SK-N-SH (cell line): ENCODE measurements around the gene KRT23. TPM values are rescaled to one million over a fixed set of nuclear protein-coding genes. Genes with fewer than 3 reads are reported as not detected.

Experiments
- CTCF ChIA-PET: fragments of 300-600, 350-600 bp; formaldehyde crosslinking; extraction: SDS; loops from one replicate; lab custom pipeline; 2021; lab: Yijun Ruan, JAX
- POLR2A ChIA-PET: fragments of 350-600 bp; sonication (Branson Sonifier 250); formaldehyde crosslinking; extraction: SDS; loops from one replicate; lab custom pipeline; 2020; ENCODE audit warnings: antibody characterized with exemption, inconsistent platforms; lab: Yijun Ruan, JAX
- DNase-seq: peaks from one replicate; pipeline ENCODE4 v3.0.0; 2012
- H2AFZ ChIP-seq: fragments of 200-600 bp; sonication (generic); 2 replicates; pipeline ENCODE4 v1.8.1; 2016; ENCODE audit warnings: antibody characterized with exemption, mild to moderate bottlenecking, low read depth
- H3F3A ChIP-seq: fragments of 200-600 bp; sonication (generic); replicated peaks from 2 replicates; pipeline ENCODE3; 2016; ENCODE audit warnings: antibody characterized with exemption, mild to moderate bottlenecking; ENCODE audit not compliant: insufficient read depth
- H3K27ac ChIP-seq, 2 experiments: fragments of 200-500 bp in 1 of 2; fragments of 200-600 bp in 1 of 2; sonication (Bioruptor generic) in 1 of 2; sonication (generic), shearing (Covaris generic) in 1 of 2; 2 replicates each; pipeline versions ENCODE4 v1.5.1 to v1.6.1; 2014 to 2016; ENCODE audit warnings: low read depth in 2 of 2, inconsistent platforms in 1 of 2, low read length in 1 of 2, mild to moderate bottlenecking in 1 of 2, mixed read lengths in 1 of 2
- H3K27me3 ChIP-seq: fragments of 200-600 bp; sonication (generic), shearing (Covaris generic); 2 replicates; pipeline ENCODE4 v1.6.1; 2016; ENCODE audit warnings: mixed run types; ENCODE audit not compliant: insufficient read depth
- H3K36me3 ChIP-seq, 2 experiments: fragments of 200-500 bp in 1 of 2; fragments of 200-600 bp in 1 of 2; sonication (Bioruptor generic) in 1 of 2; sonication (generic) in 1 of 2; replicated peaks in 1 of 2; 2 replicates each; pipeline versions ENCODE3 to v1.5.1; 2014 to 2016; ENCODE audit warnings: low read length in 1 of 2, mild to moderate bottlenecking in 1 of 2; ENCODE audit not compliant: insufficient read depth in 2 of 2, control insufficient read depth in 1 of 2
- H3K4me1 ChIP-seq, 2 experiments: fragments of 200-500 bp in 1 of 2; fragments of 200-600 bp in 1 of 2; sonication (Bioruptor generic) in 1 of 2; sonication (generic), shearing (Covaris generic) in 1 of 2; 2 replicates each; pipeline versions ENCODE4 v1.5.1 to v1.6.1; 2014 to 2016; ENCODE audit warnings: low read depth in 1 of 2, low read length in 1 of 2, mixed run types in 1 of 2; ENCODE audit not compliant: insufficient read depth in 2 of 2, control insufficient read depth in 1 of 2
- H3K4me2 ChIP-seq: fragments of 200-600 bp; sonication (generic), shearing (Covaris generic); 2 replicates; pipeline ENCODE4 v1.6.1; 2017; ENCODE audit warnings: mixed run types
- H3K4me3 ChIP-seq, 2 experiments: fragments of 200-500 bp in 1 of 2; fragments of 200-600 bp in 1 of 2; sonication (Bioruptor generic) in 1 of 2; sonication (generic), shearing (Covaris generic) in 1 of 2; 2 replicates each; pipeline versions ENCODE4 v1.5.1 to v1.8.1; 2014 to 2016; ENCODE audit warnings: low read depth in 2 of 2, inconsistent platforms in 1 of 2, low read length in 1 of 2, mild to moderate bottlenecking in 1 of 2, mixed read lengths in 1 of 2, moderate library complexity in 1 of 2
- H3K79me2 ChIP-seq: fragments of 200-600 bp; sonication (generic); 2 replicates; pipeline ENCODE4 v1.8.1; 2017; ENCODE audit warnings: mild to moderate bottlenecking; ENCODE audit not compliant: insufficient read depth
- H3K9ac ChIP-seq: fragments of 200-600 bp; sonication (generic); 2 replicates; pipeline ENCODE4 v1.6.1; 2017; ENCODE audit warnings: mixed run types
- H3K9me2 ChIP-seq: fragments of 200-600 bp; sonication (generic); 2 replicates; pipeline ENCODE4 v1.6.1; 2017; ENCODE audit warnings: mixed run types
- H3K9me3 ChIP-seq: fragments of 200-600 bp; sonication (generic); 2 replicates; pipeline ENCODE4 v1.6.1; 2017; ENCODE audit warnings: mixed run types, mild to moderate bottlenecking, moderate library complexity
- H4K20me1 ChIP-seq: fragments of 200-600 bp; sonication (generic); 2 replicates; pipeline ENCODE4 v1.6.1; 2017; ENCODE audit warnings: mild to moderate bottlenecking, mixed run types; ENCODE audit not compliant: insufficient read depth
- CTCF ChIP-seq: fragments of 200-600 bp; sonication (generic); IDR thresholded peaks from 2 replicates; pipeline ENCODE4 v1.6.1; 2017; ENCODE audit warnings: antibody characterized with exemption, mild to moderate bottlenecking, moderate library complexity
- EP300 ChIP-seq, 2 experiments: IDR thresholded peaks; 2 replicates each; pipeline versions ENCODE4 v1.4.0 to v1.6.1; 2012; ENCODE audit warnings: borderline replicate concordance in 1 of 2, low read depth in 1 of 2, low read length in 1 of 2
- EZH2phosphoT487 ChIP-seq: fragments of 200-600 bp; sonication (generic); IDR thresholded peaks from 2 replicates; pipeline ENCODE4 v1.6.1; 2017; ENCODE audit warnings: low read depth, mixed run types, mild to moderate bottlenecking, antibody characterized with exemption, moderate library complexity, borderline replicate concordance
- FOXJ3 ChIP-seq: sonication (generic); formaldehyde crosslinking; IDR thresholded peaks from 2 replicates; pipeline ENCODE4 v1.5.1; 2020; ENCODE audit warnings: mild to moderate bottlenecking, missing genetic modification reagents
- GATA2 ChIP-seq: sonication (generic); formaldehyde crosslinking; IDR thresholded peaks from 2 replicates; pipeline ENCODE4 v1.5.0; 2020; ENCODE audit warnings: mild to moderate bottlenecking, missing genetic modification reagents
- IRF3 ChIP-seq: fragments of 150-350 bp; IDR thresholded peaks from 2 replicates; pipeline ENCODE4 v1.6.1; 2016; ENCODE audit warnings: mild to moderate bottlenecking, low read depth, low read length
- JUND ChIP-seq: IDR thresholded peaks from 2 replicates; pipeline ENCODE4 v1.4.0; 2012
- MAX ChIP-seq: IDR thresholded peaks from 2 replicates; pipeline ENCODE4 v1.4.0; 2012; ENCODE audit warnings: low read depth
- MEF2A ChIP-seq: IDR thresholded peaks from 2 replicates; pipeline ENCODE4 v1.4.0; 2012; ENCODE audit warnings: low read depth, borderline replicate concordance
- NFIC ChIP-seq: IDR thresholded peaks from 2 replicates; pipeline ENCODE4 v1.4.0; 2012; ENCODE audit warnings: borderline replicate concordance
- NRF1 ChIP-seq: IDR thresholded peaks from 2 replicates; pipeline ENCODE4 v1.6.1; 2012; ENCODE audit warnings: low read depth, mild to moderate bottlenecking, low read length
- PBX3 ChIP-seq: IDR thresholded peaks from 2 replicates; pipeline ENCODE4; 2012
- POLR2AphosphoS5 ChIP-seq: IDR thresholded peaks from 2 replicates; pipeline ENCODE4 v1.6.1; 2012; ENCODE audit warnings: low read depth, low read length
- RAD21 ChIP-seq: IDR thresholded peaks from 2 replicates; pipeline ENCODE4 v1.6.1; 2012; ENCODE audit warnings: mild to moderate bottlenecking, low read length
- RCOR1 ChIP-seq: fragments of 150-350 bp; IDR thresholded peaks from 2 replicates; pipeline ENCODE4 v1.6.1; 2017; ENCODE audit warnings: antibody characterized with exemption, low read length
- SIN3A ChIP-seq: IDR thresholded peaks from 2 replicates; pipeline ENCODE4 v1.6.1; 2012; ENCODE audit warnings: low read depth, mild to moderate bottlenecking, low read length, moderate library complexity, borderline replicate concordance
- SMC3 ChIP-seq: IDR thresholded peaks from 2 replicates; pipeline ENCODE4 v1.6.1; 2012; ENCODE audit warnings: low read depth, low read length, improper control_type of control experiment
- TAF1 ChIP-seq: IDR thresholded peaks from 2 replicates; pipeline ENCODE4 v1.6.1; 2012; ENCODE audit warnings: low read depth, mild to moderate bottlenecking, low read length, moderate library complexity, borderline replicate concordance
- TEAD4 ChIP-seq: IDR thresholded peaks from 2 replicates; pipeline ENCODE4 v1.4.0; 2012; ENCODE audit warnings: mild to moderate bottlenecking, borderline replicate concordance; ENCODE audit not compliant: insufficient read depth
- WGBS: methylation state at CpG from one replicate; pipeline ENCODE4 v1.1.6; 2017; ENCODE audit warnings: low lambda C conversion rate; 5-methylcytosine and 5-hydroxymethylcytosine counted together
- polyA plus RNA-seq, 3 experiments: library from polyadenylated mRNA; depleted of rRNA; stranded (reverse); fragments of >200 nt; gene quantifications; 2 replicates each; pipeline ENCODE4 v1.2.3, GENCODE V29; 2012
- TF ChIP-seq, protein P1 (sequence below): IDR thresholded peaks from 2 replicates; pipeline ENCODE4 v1.4.0; 2012; ENCODE audit warnings: low read depth, borderline replicate concordance

Gene KRT23
- polyA plus RNA-seq, 1 of the 3 experiments (the other 2 are of a cell fraction) = not detected

GRCh38 chr17:40942553-40942952, 5.1 kb upstream of the KRT23 start (continued):
- TF ChIP-seq NFIC (no peak), PBX3 (no peak), GATA2 (CRISPR knock-in tag) (no peak), TEAD4 (no peak), EP300 (IDR thresholded peaks at IDR 0.05; ENCODE audit: borderline replicate concordance in 1 of 2, low read depth in 1 of 2, low read length in 1 of 2) (no peak), FOXJ3 (no peak), EZH2phosphoT487 (no peak)

GRCh38 chr17:40940266-40940665, 2.8 kb upstream of the KRT23 start:
- peaks cover 68% of the 10 kb centered on the region for H3K27me3 ChIP-seq
- ChIA-PET CTCF (interaction anchor here (1.3 to 1.4 kb wide), 2 partner anchors 24 to 608 kb away, joined by 3 to 4 read pairs; no protein-coding TSS in a partner anchor), POLR2A (no interaction called here)
- no peaks in the 10 kb centered on the region for H3K4me1 ChIP-seq
- no peak overlapping the region for H3K4me2 ChIP-seq
- WGBS = 39% methylated on average over 6 of the region's 6 CpGs
- no peaks in the 10 kb centered on the region for H3K9me2 ChIP-seq
- H3K9ac ChIP-seq = no peak overlapping the region
- H3K9me3 ChIP-seq = no peaks in the 10 kb centered on the region
- H3K79me2 ChIP-seq = no peaks in the 10 kb centered on the region
- no peak overlapping the region for H3K27ac ChIP-seq
- no peak for DNase-seq
- no peaks in the 10 kb centered on the region for H3F3A ChIP-seq
- H3K36me3 ChIP-seq = no peaks in the 10 kb centered on the region
- H3K4me3 ChIP-seq = no peak overlapping the region
- TF ChIP-seq TEAD4 = no peak
- TF ChIP-seq SMC3 = no peak
- TF ChIP-seq, protein P1, sequence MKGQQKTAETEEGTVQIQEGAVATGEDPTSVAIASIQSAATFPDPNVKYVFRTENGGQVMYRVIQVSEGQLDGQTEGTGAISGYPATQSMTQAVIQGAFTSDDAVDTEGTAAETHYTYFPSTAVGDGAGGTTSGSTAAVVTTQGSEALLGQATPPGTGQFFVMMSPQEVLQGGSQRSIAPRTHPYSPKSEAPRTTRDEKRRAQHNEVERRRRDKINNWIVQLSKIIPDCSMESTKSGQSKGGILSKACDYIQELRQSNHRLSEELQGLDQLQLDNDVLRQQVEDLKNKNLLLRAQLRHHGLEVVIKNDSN = no peak
- TF ChIP-seq MEF2A = no peak
- TF ChIP-seq RCOR1 = no peak
- TF ChIP-seq RAD21 = no peak
- no peak overlapping the region for H2AFZ ChIP-seq
- no peaks in the 10 kb centered on the region for H4K20me1 ChIP-seq

- Histone ChIP-seq H3K9ac (no peak overlapping the region), H3K4me3 (no peak overlapping the region), H3K27me3 (peaks cover 70% of the 10 kb centered on the region), H3K4me2 (no peak overlapping the region), H3K79me2 (no peaks in the 10 kb centered on the region), H3K9me3 (no peaks in the 10 kb centered on the region), H3F3A (no peaks in the 10 kb centered on the region), H3K9me2 (no peaks in the 10 kb centered on the region), H2AFZ (no peak overlapping the region), H4K20me1 (no peaks in the 10 kb centered on the region), H3K36me3 (no peaks in the 10 kb centered on the region), H3K27ac (no peak overlapping the region), H3K4me1 (no peaks in the 10 kb centered on the region)
- ChIA-PET CTCF (no interaction called here), POLR2A (no interaction called here)
- 60% methylated on average over 3 of the region's 3 CpGs for WGBS
- DNase-seq = no peak
- TF ChIP-seq IRF3 (no peak), MEF2A (no peak), TEAD4 (no peak), MAX (no peak), TAF1 (no peak), PBX3 (no peak), NRF1 (no peak), SIN3A (no peak), CTCF (no peak), POLR2AphosphoS5 (no peak), JUND (no peak), NFIC (no peak), EZH2phosphoT487 (no peak), RAD21 (no peak), SMC3 (no peak)
These were observed 1.5 kb upstream of the KRT23 start for GRCh38 chr17:40938981-40939380.
